ENCODE data around the gene YWHAE. TPM values are rescaled to one million over a fixed set of nuclear protein-coding genes. Genes with fewer than 3 reads are reported as not detected.

The YWHAE gene
- total RNA-seq, 1 experiment from 2014 or later: 1,282 TPM

GRCh38 chr17:1331708-1332107 lies 68.3 kb downstream of the YWHAE start:
- H3K23me2 ChIP-seq (ENCODE audit: insufficient read length, low read depth, low read length, poor library complexity, severe bottlenecking): no peaks in the 10 kb centered on the region
- H3K4me2 ChIP-seq (ENCODE audit: insufficient read depth, insufficient read length, low read length): no peak overlapping the region
- H3K18ac ChIP-seq (ENCODE audit: insufficient read length, low read depth, low read length): no peak overlapping the region
- H2AFZ ChIP-seq (ENCODE audit: low read length): no peak overlapping the region
- no peak overlapping the region for H2AK5ac ChIP-seq (ENCODE audit: insufficient read length, low read length)
- Mint-ChIP-seq H3K27me3 (ENCODE audit: low read depth) (peaks cover 4% of the 10 kb centered on the region; the same call in 1 of the 2 replicates), H3K9me3 (no peaks in the 10 kb centered on the region), H3K4me1 (no peaks in the 10 kb centered on the region), H3K36me3 (ENCODE audit: insufficient read depth in 1 of 3, low read depth in 3 of 3) (no peaks in the 10 kb centered on the region), H3K27ac (no peak overlapping the region), H3K4me3 (no peak overlapping the region)
- WGBS (ENCODE audit: extremely low coverage, insufficient read length, low lambda C conversion rate): no CpG with 5 or more reads among the region's 8 CpGs
- H2BK120ac ChIP-seq (ENCODE audit: low read depth, low read length, poor library complexity, severe bottlenecking): no peak overlapping the region
- no peak overlapping the region for H4K91ac ChIP-seq (ENCODE audit: insufficient read length, low read depth, low read length)
- TF ChIP-seq CTCF (conservative IDR thresholded peaks at IDR 0.05): no peak
- H3K9ac ChIP-seq (ENCODE audit: extremely low read depth, insufficient read length, low read length): no peak overlapping the region
- no peak overlapping the region for H3T11ph ChIP-seq (ENCODE audit: low read length)
- H3K14ac ChIP-seq (ENCODE audit: insufficient read depth, low read length): no peak overlapping the region
- no peak overlapping the region for H2BK15ac ChIP-seq (ENCODE audit: low read depth, low read length)
- no peaks in the 10 kb centered on the region for H3K79me1 ChIP-seq (ENCODE audit: insufficient read depth, low read depth, low read length, poor library complexity, severe bottlenecking)
- H3K4me1 ChIP-seq (ENCODE audit: insufficient read depth, low read length): no peaks in the 10 kb centered on the region
- H3K56ac ChIP-seq (ENCODE audit: insufficient read length, low read depth, low read length): no peak overlapping the region
- no peak overlapping the region for H3K4ac ChIP-seq (ENCODE audit: low read depth, low read length)
- no peak overlapping the region for H3K27ac ChIP-seq (ENCODE audit: insufficient read length, low read depth, low read length)
- H4K20me1 ChIP-seq (ENCODE audit: control insufficient read depth, insufficient read depth, insufficient read length): no peaks in the 10 kb centered on the region
- H2BK5ac ChIP-seq (ENCODE audit: insufficient read length, low read length): no peak overlapping the region
- no peaks in the 10 kb centered on the region for H3K9me3 ChIP-seq (ENCODE audit: control insufficient read depth, low read depth, low read length)
- H3K23ac ChIP-seq (ENCODE audit: insufficient read length, low read depth, low read length): no peak overlapping the region
- H4K5ac ChIP-seq (ENCODE audit: insufficient read length, low read depth, low read length): no peak overlapping the region
- H4K8ac ChIP-seq (replicated peaks; ENCODE audit: insufficient read length, low read depth, low read length): no peak overlapping the region
- no peak overlapping the region for H2BK12ac ChIP-seq (ENCODE audit: insufficient read length, low read depth, low read length)
- no peaks in the 10 kb centered on the region for H3K27me3 ChIP-seq (ENCODE audit: insufficient read depth, low read length)
- no peak overlapping the region for H2BK20ac ChIP-seq (ENCODE audit: low read depth, low read length, poor library complexity, severe bottlenecking)
- no peak for DNase-seq
- H3K79me2 ChIP-seq (ENCODE audit: insufficient read depth, low read length): no peaks in the 10 kb centered on the region

All from H9 (cell line).